HepG2 (cell line): Measurements from ENCODE around the gene P2RY2. TPM values are rescaled to one million over a fixed set of nuclear protein-coding genes. Genes with fewer than 3 reads are reported as not detected.

Source experiments
- ATAC-seq: fragments of 200-7000 bp; cut with Tn5 transposase; 3 replicates; pipeline ENCODE4 v1.9.1; 2020; ENCODE audit warnings: mild to moderate bottlenecking, moderate library complexity
- BruUV-seq: library from RNA; stranded (reverse); fragments of 400-500 nt; replicated peaks from 2 replicates; lab custom pipeline; 2021; lab: Mats Ljungman, UMichigan
- CTCF ChIA-PET: fragments of 300-600 bp; formaldehyde crosslinking; extraction: SDS; loops from one replicate; lab custom pipeline; 2021; ENCODE audit warnings: low total read pairs, inconsistent platforms, low intra/inter-chr PET ratio; lab: Yijun Ruan, JAX
- POLR2A ChIA-PET: fragments of 350-600 bp; sonication (Branson Sonifier 250); formaldehyde crosslinking; loops from one replicate; lab custom pipeline; 2020; ENCODE audit warnings: antibody characterized with exemption, inconsistent platforms; lab: Yijun Ruan, JAX
- DNase-seq: peaks from one replicate; pipeline ENCODE4 v3.0.0-alpha.2; 2015; ENCODE audit warnings: low spot score
- FAIRE-seq: peaks from 3 replicates; lab custom pipeline; 2011; peaks lifted over from hg19 to GRCh38; lab: Jason Lieb, UNC
- H2AFZ ChIP-seq: one replicate; pipeline ENCODE4 v1.6.1; 2011; ENCODE audit warnings: low read length, inconsistent platforms
- H3K27ac ChIP-seq: fragments of 300-600 bp; 3 replicates; pipeline ENCODE4 v1.8.0; 2011; ENCODE audit warnings: mixed run types, mild to moderate bottlenecking, mixed read lengths, low read length, inconsistent platforms; ENCODE audit not compliant: insufficient read depth; ENCODE audit errors: extremely low read length
- H3K27me3 ChIP-seq, 2 experiments: fragments of 200-600 bp in 1 of 2; 2 replicates in 1 of 2; 3 replicates in 1 of 2; pipeline versions ENCODE4 v1.6.0 to v1.8.0; 2011; ENCODE audit warnings: low read length in 2 of 2, mild to moderate bottlenecking in 2 of 2, moderate library complexity in 2 of 2, inconsistent platforms in 1 of 2; ENCODE audit not compliant: insufficient read depth in 2 of 2, control insufficient read depth in 1 of 2
- H3K36me3 ChIP-seq, 2 experiments: fragments of 200-600 bp in 1 of 2; replicated peaks in 1 of 2; 2 replicates in 1 of 2; 3 replicates in 1 of 2; pipeline versions ENCODE4 v1.5.1 to v1.8.0; 2011; ENCODE audit warnings: low read length in 2 of 2, inconsistent platforms in 1 of 2; ENCODE audit not compliant: insufficient read depth in 2 of 2, control insufficient read depth in 1 of 2
- H3K4me1 ChIP-seq: 2 replicates; pipeline ENCODE4 v1.5.1; 2012; ENCODE audit warnings: low read length, inconsistent platforms; ENCODE audit not compliant: insufficient read depth
- H3K4me2 ChIP-seq: 2 replicates; pipeline ENCODE4 v1.6.0; 2011; ENCODE audit warnings: low read depth, low read length, inconsistent platforms
- H3K4me3 ChIP-seq, 3 experiments: fragments of 200-600 bp in 1 of 3; sonication (generic), shearing (Covaris generic) in 1 of 3; replicated peaks in 1 of 3; 2 replicates each; pipeline ENCODE4 v1.5.1; 2011 to 2016; ENCODE audit warnings: low read length in 3 of 3, inconsistent platforms in 2 of 3, low read depth in 2 of 3, mild to moderate bottlenecking in 2 of 3, control low read depth in 1 of 3, mixed read lengths in 1 of 3; ENCODE audit not compliant: insufficient read depth in 1 of 3
- H3K79me2 ChIP-seq: one replicate; pipeline ENCODE4 v1.6.1; 2011; ENCODE audit warnings: low read length, inconsistent platforms; ENCODE audit not compliant: insufficient read depth
- H3K9ac ChIP-seq: 2 replicates; pipeline ENCODE4 v1.6.0; 2011; ENCODE audit warnings: mild to moderate bottlenecking, low read depth, low read length, inconsistent platforms; ENCODE audit not compliant: insufficient read depth
- H3K9me3 ChIP-seq: 2 replicates; pipeline ENCODE4 v1.5.1; 2012; ENCODE audit warnings: mild to moderate bottlenecking, low read length
- H4K20me1 ChIP-seq: 2 replicates; pipeline ENCODE4 v1.6.0; 2011; ENCODE audit warnings: inconsistent platforms, mild to moderate bottlenecking, low read length, moderate library complexity; ENCODE audit not compliant: insufficient read depth
- ARID5B ChIP-seq: IDR thresholded peaks from 2 replicates; pipeline ENCODE4 v1.4.0; 2020; ENCODE audit warnings: mild to moderate bottlenecking, missing genetic modification reagents
- CAMTA2 ChIP-seq: sonication (generic); formaldehyde crosslinking; IDR thresholded peaks from 2 replicates; pipeline ENCODE4 v1.4.0; 2020; ENCODE audit warnings: mild to moderate bottlenecking, missing genetic modification reagents, borderline replicate concordance
- CHD4 ChIP-seq: fragments of 200-600 bp; sonication (generic); IDR thresholded peaks from 2 replicates; pipeline ENCODE4 v1.7.0; 2017; ENCODE audit warnings: mild to moderate bottlenecking, low read length, borderline replicate concordance
- FOXK2 ChIP-seq: fragments of 450-650 bp; IDR thresholded peaks from 2 replicates; pipeline ENCODE4 v1.6.1; 2016
- HCFC1 ChIP-seq: fragments of 150-350 bp; IDR thresholded peaks from 2 replicates; pipeline ENCODE4 v1.6.1; 2014; ENCODE audit warnings: low read depth, low read length
- NFE2 ChIP-seq: sonication (generic); formaldehyde crosslinking; IDR thresholded peaks from 2 replicates; pipeline ENCODE4 v1.4.0; 2020; ENCODE audit warnings: missing genetic modification reagents
- SRSF4 ChIP-seq: fragments of 200-400 bp; formaldehyde crosslinking; IDR thresholded peaks from one replicate; pipeline ENCODE4 v1.6.1; 2018; ENCODE audit warnings: mild to moderate bottlenecking, low read depth, low read length, moderate library complexity; ENCODE audit not compliant: poor library complexity, severe bottlenecking
- TCF7L2 ChIP-seq: IDR thresholded peaks from 2 replicates; pipeline ENCODE4 v1.6.1; 2011; ENCODE audit warnings: mild to moderate bottlenecking, low read depth, low read length, moderate library complexity
- ZFYVE20 ChIP-seq: sonication (generic); formaldehyde crosslinking; IDR thresholded peaks from 2 replicates; pipeline ENCODE4 v1.8.0; 2023; ENCODE audit warnings: low read depth, mild to moderate bottlenecking, moderate library complexity, missing genetic modification reagents, borderline replicate concordance
- ZNF292 ChIP-seq: sonication (generic); formaldehyde crosslinking; IDR thresholded peaks from 2 replicates; pipeline ENCODE4 v1.8.1; 2022; ENCODE audit warnings: mild to moderate bottlenecking, low read depth, missing genetic modification reagents, borderline replicate concordance
- ZNF441 ChIP-seq: sonication (generic); formaldehyde crosslinking; IDR thresholded peaks from 2 replicates; pipeline ENCODE4 v1.7.0; 2021; ENCODE audit warnings: missing genetic modification reagents, borderline replicate concordance
- ZNF780A ChIP-seq: sonication (generic); formaldehyde crosslinking; IDR thresholded peaks from 2 replicates; pipeline ENCODE4 v1.8.0; 2022; ENCODE audit warnings: mild to moderate bottlenecking, missing genetic modification reagents, moderate library complexity
- ZNF83 ChIP-seq: sonication (generic); formaldehyde crosslinking; IDR thresholded peaks from 2 replicates; pipeline ENCODE4 v1.4.0; 2020; ENCODE audit warnings: missing genetic modification reagents, mild to moderate bottlenecking, borderline replicate concordance
- WGBS: methylation state at CpG from one replicate; pipeline ENCODE4 v1.1.6; 2017; ENCODE audit warnings: low lambda C conversion rate; 5-methylcytosine and 5-hydroxymethylcytosine counted together
- in situ Hi-C: cut with HindIII; loops from 2 replicates; pipeline ENCODE4 v1.10.0; 2017; ENCODE audit warnings: low pct_unique_long_range_greater_than_20kb; ENCODE audit not compliant: extremely low pct_ligation_motif_present
- intact Hi-C: fragments of 100-400 bp; cut with micrococcal nuclease; formaldehyde crosslinking; loops from one replicate; pipeline ENCODE4 v1.10.0; 2022; ENCODE audit not compliant: unreplicated experiment
- polyA plus RNA-seq, 8 experiments: library from polyadenylated mRNA; depleted of rRNA in 3 of 8; stranded (reverse) in 7 of 8; unstranded in 1 of 8; fragments of >200 nt; fragmentation: Illumina TruSeq in 4 of 8; extraction: Trizol in 4 of 8; gene quantifications; 2 replicates each; pipeline versions ENCODE4 v1.2.1 to v1.2.3, GENCODE V29; 2011 to 2016; ENCODE audit warnings: low read depth in 4 of 8, missing spikeins in 1 of 8, mixed read lengths in 1 of 8; ENCODE audit not compliant: insufficient read depth in 1 of 8
- total RNA-seq, 5 experiments: library from RNA; depleted of rRNA; stranded (reverse); fragments of >200 nt; fragmentation: Illumina TruSeq; extraction: Trizol; gene quantifications; 2 replicates each; pipeline ENCODE4 v1.2.3, GENCODE V29; 2016; ENCODE audit warnings: low read depth in 1 of 5
- TF ChIP-seq, protein P1 (sequence below): sonication (generic); formaldehyde crosslinking; IDR thresholded peaks from 2 replicates; pipeline ENCODE4 v1.4.0; 2020; ENCODE audit warnings: missing genetic modification reagents

Gene P2RY2
- total and polyA plus RNA-seq, 2 of the 13 experiments (the other 11 are each of a cell fraction or from before 2014, with no cell fraction given): 0.95 to 3.1 TPM

- peak; percentile 64 for TF ChIP-seq ARID5B (CRISPR knock-in tag)
- TF ChIP-seq HCFC1: no peak
- TF ChIP-seq ZNF292: peak; percentile 71; the same call in 1 of the 2 replicates
- 0 out of 2 replicates have a peak, but pooled peaks have one; percentile 36 for TF ChIP-seq CAMTA2 (CRISPR knock-in tag)
These were observed 41.8 kb upstream of the P2RY2 start (continued) for GRCh38 chr11:73176145-73176873.

DNA sequence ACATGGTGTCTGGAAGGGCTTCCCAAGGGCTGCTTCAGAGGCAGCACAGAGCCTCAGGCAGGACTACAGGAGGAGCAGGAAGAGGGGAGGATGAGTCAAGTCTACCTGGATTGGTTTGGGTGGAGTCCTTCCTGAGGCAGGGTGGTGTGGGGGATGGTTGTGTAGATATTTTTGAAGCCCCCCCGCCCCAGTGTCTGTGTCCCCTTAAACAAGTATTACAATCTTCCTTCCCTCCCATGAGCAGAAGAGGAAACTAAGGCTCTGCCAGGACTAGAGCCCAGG is 41.3 kb upstream of the P2RY2 start:
- peak; percentile 5 for ATAC-seq
- Histone ChIP-seq H2AFZ (no peak overlapping the region), H3K36me3 (no peaks in the 10 kb centered on the region), H3K27me3 (no peaks in the 10 kb centered on the region), H3K27ac (peak overlapping the region; percentile 99), H3K4me2 (peak overlapping the region; percentile 98), H3K4me1 (peaks cover 73% of the 10 kb centered on the region), H3K4me3 (peak overlapping the region in 1 of 3 experiments; percentile 64; a peak in 2 of 6 replicates), H3K9me3 (no peaks in the 10 kb centered on the region), H4K20me1 (no peaks in the 10 kb centered on the region), H3K79me2 (no peaks in the 10 kb centered on the region), H3K9ac (peak overlapping the region; percentile 94)
- no peak for DNase-seq
- ChIA-PET POLR2A (interaction anchor here (1.0 to 4.3 kb wide), 10 partner anchors 7 to 364 kb away, joined by 3 to 133 read pairs (median 6); partner anchors contain the start of gene FCHSD2), CTCF (interaction anchor here (1.7 to 2.9 kb wide), 3 partner anchors 34 to 346 kb away, joined by 7 to 12 read pairs (median 7); partner anchors contain the start of gene FCHSD2)
- in situ Hi-C loops (loop anchor here (5.0 kb wide), 2 partner anchors 35 to 350 kb away; partner anchors contain the start of gene FCHSD2), intact Hi-C loops (loop anchor here (1.0 to 10.0 kb wide), 5 partner anchors 19 to 450 kb away; no protein-coding TSS in a partner anchor)
- FAIRE-seq: no peak
- BruUV-seq: no TSS peak
- WGBS: 83% methylated on average over 1 of the region's 1 CpG
- TF ChIP-seq ZNF780A (CRISPR knock-in tag) (no peak), ZNF83 (CRISPR knock-in tag) (no peak), ZNF441 (CRISPR knock-in tag) (no peak), CHD4 (no peak), TCF7L2 (no peak), FOXK2 (no peak), SRSF4 (no peak), NFE2 (CRISPR knock-in tag) (no peak), ZFYVE20 (CRISPR knock-in tag) (no peak)
- TF ChIP-seq, protein P1, sequence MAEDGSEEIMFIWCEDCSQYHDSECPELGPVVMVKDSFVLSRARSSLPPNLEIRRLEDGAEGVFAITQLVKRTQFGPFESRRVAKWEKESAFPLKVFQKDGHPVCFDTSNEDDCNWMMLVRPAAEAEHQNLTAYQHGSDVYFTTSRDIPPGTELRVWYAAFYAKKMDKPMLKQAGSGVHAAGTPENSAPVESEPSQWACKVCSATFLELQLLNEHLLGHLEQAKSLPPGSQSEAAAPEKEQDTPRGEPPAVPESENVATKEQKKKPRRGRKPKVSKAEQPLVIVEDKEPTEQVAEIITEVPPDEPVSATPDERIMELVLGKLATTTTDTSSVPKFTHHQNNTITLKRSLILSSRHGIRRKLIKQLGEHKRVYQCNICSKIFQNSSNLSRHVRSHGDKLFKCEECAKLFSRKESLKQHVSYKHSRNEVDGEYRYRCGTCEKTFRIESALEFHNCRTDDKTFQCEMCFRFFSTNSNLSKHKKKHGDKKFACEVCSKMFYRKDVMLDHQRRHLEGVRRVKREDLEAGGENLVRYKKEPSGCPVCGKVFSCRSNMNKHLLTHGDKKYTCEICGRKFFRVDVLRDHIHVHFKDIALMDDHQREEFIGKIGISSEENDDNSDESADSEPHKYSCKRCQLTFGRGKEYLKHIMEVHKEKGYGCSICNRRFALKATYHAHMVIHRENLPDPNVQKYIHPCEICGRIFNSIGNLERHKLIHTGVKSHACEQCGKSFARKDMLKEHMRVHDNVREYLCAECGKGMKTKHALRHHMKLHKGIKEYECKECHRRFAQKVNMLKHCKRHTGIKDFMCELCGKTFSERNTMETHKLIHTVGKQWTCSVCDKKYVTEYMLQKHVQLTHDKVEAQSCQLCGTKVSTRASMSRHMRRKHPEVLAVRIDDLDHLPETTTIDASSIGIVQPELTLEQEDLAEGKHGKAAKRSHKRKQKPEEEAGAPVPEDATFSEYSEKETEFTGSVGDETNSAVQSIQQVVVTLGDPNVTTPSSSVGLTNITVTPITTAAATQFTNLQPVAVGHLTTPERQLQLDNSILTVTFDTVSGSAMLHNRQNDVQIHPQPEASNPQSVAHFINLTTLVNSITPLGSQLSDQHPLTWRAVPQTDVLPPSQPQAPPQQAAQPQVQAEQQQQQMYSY (CRISPR knock-in tag): no peak
